ENCODE data around the gene INSM2.

Gene INSM2

GRCh38 chr14:35556548-35556947 is 22.6 kb downstream of the INSM2 start:
- Mint-ChIP-seq H3K9me3 (no peaks in the 10 kb centered on the region), H3K27me3 (no peaks in the 10 kb centered on the region), H3K4me3 (no peak overlapping the region), H3K27ac (ENCODE audit: low read depth) (no peak overlapping the region), H3K4me1 (no peaks in the 10 kb centered on the region), H3K36me3 (ENCODE audit: insufficient read depth) (no peaks in the 10 kb centered on the region)
- DNase-seq (ENCODE audit: low spot score in 2 of 2) = no peak
- ATAC-seq (replicated peaks; ENCODE audit: extremely low read depth, poor library complexity, severe bottlenecking) = no peak

- no peaks in the 10 kb centered on the region for H3K27me3 Mint-ChIP-seq
- DNase-seq (ENCODE audit: low spot score in 2 of 2) = no peak
- no peaks in the 10 kb centered on the region for H3K4me1 Mint-ChIP-seq
- no peak for ATAC-seq (replicated peaks; ENCODE audit: extremely low read depth, poor library complexity, severe bottlenecking)
- H3K27ac Mint-ChIP-seq (ENCODE audit: low read depth) = no peak overlapping the region
- H3K36me3 Mint-ChIP-seq (ENCODE audit: insufficient read depth) = no peaks in the 10 kb centered on the region
- H3K9me3 Mint-ChIP-seq = no peaks in the 10 kb centered on the region
- H3K4me3 Mint-ChIP-seq = no peak overlapping the region
These were observed 23.3 kb downstream of the INSM2 start for GRCh38 chr14:35557221-35557747.

- no peak for DNase-seq (ENCODE audit: low spot score in 2 of 2)
These were observed 24.7 kb downstream of the INSM2 start for GRCh38 chr14:35558680-35559079.

GRCh38 chr14:35565871-35566464 is 32.0 kb downstream of the INSM2 start:
- H3K27me3 Mint-ChIP-seq = no peaks in the 10 kb centered on the region
- ATAC-seq (replicated peaks; ENCODE audit: extremely low read depth, poor library complexity, severe bottlenecking) (no peak), DNase-seq (ENCODE audit: low spot score in 2 of 2) (no peak)
- H3K4me1 Mint-ChIP-seq = no peaks in the 10 kb centered on the region
- H3K36me3 Mint-ChIP-seq (ENCODE audit: insufficient read depth) = peaks cover 9% of the 10 kb centered on the region
- no peaks in the 10 kb centered on the region for H3K9me3 Mint-ChIP-seq
- H3K27ac Mint-ChIP-seq (ENCODE audit: low read depth) = no peak overlapping the region
- no peak overlapping the region for H3K4me3 Mint-ChIP-seq

More at GRCh38 chr14:35558680-35559079, 24.7 kb downstream of the INSM2 start:
- Mint-ChIP-seq H3K27me3 (no peaks in the 10 kb centered on the region), H3K36me3 (ENCODE audit: insufficient read depth) (peaks cover under 1% of the 10 kb centered on the region), H3K27ac (ENCODE audit: low read depth) (no peak overlapping the region), H3K9me3 (no peaks in the 10 kb centered on the region), H3K4me1 (no peaks in the 10 kb centered on the region), H3K4me3 (no peak overlapping the region)
- ATAC-seq (replicated peaks; ENCODE audit: extremely low read depth, poor library complexity, severe bottlenecking) = no peak

- Mint-ChIP-seq H3K4me3 (no peak overlapping the region), H3K4me1 (no peaks in the 10 kb centered on the region), H3K27ac (ENCODE audit: low read depth) (no peak overlapping the region), H3K9me3 (no peaks in the 10 kb centered on the region), H3K36me3 (ENCODE audit: insufficient read depth) (peaks cover 11% of the 10 kb centered on the region), H3K27me3 (no peaks in the 10 kb centered on the region)
- DNase-seq (ENCODE audit: low spot score in 2 of 2) = no peak
- no peak for ATAC-seq (replicated peaks; ENCODE audit: extremely low read depth, poor library complexity, severe bottlenecking)
These were observed 37.6 kb downstream of the INSM2 start for GRCh38 chr14:35571598-35571997.

GRCh38 chr14:35573911-35574310 is 39.9 kb downstream of the INSM2 start:
- no peaks in the 10 kb centered on the region for H3K27me3 Mint-ChIP-seq
- no peak overlapping the region for H3K4me3 Mint-ChIP-seq
- no peak overlapping the region for H3K27ac Mint-ChIP-seq (ENCODE audit: low read depth)
- ATAC-seq (replicated peaks; ENCODE audit: extremely low read depth, poor library complexity, severe bottlenecking) (no peak), DNase-seq (ENCODE audit: low spot score in 2 of 2) (no peak)
- no peaks in the 10 kb centered on the region for H3K4me1 Mint-ChIP-seq
- H3K36me3 Mint-ChIP-seq (ENCODE audit: insufficient read depth) = peaks cover 11% of the 10 kb centered on the region
- no peaks in the 10 kb centered on the region for H3K9me3 Mint-ChIP-seq

- ATAC-seq (replicated peaks; ENCODE audit: extremely low read depth, poor library complexity, severe bottlenecking) (no peak), DNase-seq (ENCODE audit: low spot score in 2 of 2) (no peak)
- Mint-ChIP-seq H3K27ac (ENCODE audit: low read depth) (no peak overlapping the region), H3K36me3 (ENCODE audit: insufficient read depth) (peaks cover 6% of the 10 kb centered on the region), H3K9me3 (no peaks in the 10 kb centered on the region), H3K4me3 (no peak overlapping the region), H3K4me1 (no peaks in the 10 kb centered on the region), H3K27me3 (no peaks in the 10 kb centered on the region)
These were observed 42.3 kb downstream of the INSM2 start for GRCh38 chr14:35576260-35576659.

- Mint-ChIP-seq H3K36me3 (ENCODE audit: insufficient read depth) (peaks cover 5% of the 10 kb centered on the region), H3K9me3 (no peaks in the 10 kb centered on the region), H3K4me1 (no peaks in the 10 kb centered on the region), H3K4me3 (no peak overlapping the region), H3K27me3 (no peaks in the 10 kb centered on the region), H3K27ac (ENCODE audit: low read depth) (no peak overlapping the region)
- no peak for DNase-seq (ENCODE audit: low spot score in 2 of 2)
- ATAC-seq (replicated peaks; ENCODE audit: extremely low read depth, poor library complexity, severe bottlenecking) = no peak
These were observed 42.9 kb downstream of the INSM2 start for GRCh38 chr14:35576856-35577255.

GRCh38 chr14:35578135-35578534 is 44.2 kb downstream of the INSM2 start:
- Mint-ChIP-seq H3K9me3 (no peaks in the 10 kb centered on the region), H3K27me3 (no peaks in the 10 kb centered on the region), H3K4me1 (peaks cover 4% of the 10 kb centered on the region), H3K36me3 (ENCODE audit: insufficient read depth) (peaks cover 5% of the 10 kb centered on the region), H3K27ac (ENCODE audit: low read depth) (no peak overlapping the region), H3K4me3 (no peak overlapping the region)
- DNase-seq (ENCODE audit: low spot score in 2 of 2) (no peak), ATAC-seq (replicated peaks; ENCODE audit: extremely low read depth, poor library complexity, severe bottlenecking) (no peak)

- Mint-ChIP-seq H3K4me1 (peaks cover 9% of the 10 kb centered on the region), H3K27ac (ENCODE audit: low read depth) (no peak overlapping the region), H3K36me3 (ENCODE audit: insufficient read depth) (peaks cover 5% of the 10 kb centered on the region), H3K4me3 (no peak overlapping the region), H3K9me3 (no peaks in the 10 kb centered on the region), H3K27me3 (no peaks in the 10 kb centered on the region)
- ATAC-seq (replicated peaks; ENCODE audit: extremely low read depth, poor library complexity, severe bottlenecking) (no peak), DNase-seq (ENCODE audit: low spot score in 2 of 2) (no peak)
These were observed 44.7 kb downstream of the INSM2 start for GRCh38 chr14:35578639-35579038.

Data from central memory CD8-positive, alpha-beta T cell (primary cell).